ENCODE data around the gene ZFAND4. TPM values are rescaled to one million over a fixed set of nuclear protein-coding genes. Genes with fewer than 3 reads are reported as not detected.

ZFAND4 gene
- total and polyA plus RNA-seq, 9 of the 15 experiments (the other 6 are each of a cell fraction or from before 2014, with no cell fraction given): 0.42 to 3.0 (median 1.5) TPM

DNA sequence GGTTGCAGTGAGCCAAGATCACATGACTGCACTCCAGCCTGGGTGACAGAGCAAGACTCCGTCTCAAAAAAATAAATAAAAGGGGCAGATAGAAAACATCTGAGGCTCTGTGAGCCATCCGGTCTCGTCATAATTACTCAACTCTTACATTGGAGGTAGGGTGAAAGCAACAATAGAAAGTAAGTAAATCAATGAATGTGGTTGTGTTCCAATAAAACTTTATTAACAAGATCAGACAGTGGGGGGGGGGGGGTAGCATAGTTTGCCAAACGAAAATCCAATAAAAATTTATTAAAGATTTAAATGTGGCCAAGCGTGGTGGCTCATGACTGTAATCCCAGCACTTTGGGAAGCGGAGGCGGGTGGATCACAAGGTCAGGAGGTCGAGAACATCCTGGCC lies 2.8 kb upstream of the ZFAND4 start:
- H3K27ac ChIP-seq (ENCODE audit: extremely low read depth, low read depth, low read length): no peak overlapping the region
- H3K79me2 ChIP-seq (ENCODE audit: control insufficient read depth, insufficient read depth, low read length): no peaks in the 10 kb centered on the region
- DNase-seq (ENCODE audit: extremely low read depth in 1 of 4, low spot score in 3 of 4) (no peak), FAIRE-seq (no peak), ATAC-seq (no peak)
- in situ Hi-C loops (cut with MboI) (no loop called here), intact Hi-C loops (cut with micrococcal nuclease) (no loop called here)
- H3K4me1 ChIP-seq (replicated peaks in 1 of 2; ENCODE audit: control insufficient read depth in 2 of 2, insufficient read depth in 2 of 2, low read length in 2 of 2): peaks cover 0 to 12% of the 10 kb centered on the region in 2 experiments; a peak in 2 of 5 replicates
- no peak overlapping the region for H3K4me3 ChIP-seq
- H3K4me2 ChIP-seq (ENCODE audit: insufficient read depth, low read length): no peak overlapping the region
- ChIA-PET CTCF (ENCODE audit: low intra/inter-chr PET ratio) (no interaction called here), POLR2A (no interaction called here)
- H3K27me3 ChIP-seq (ENCODE audit: control insufficient read depth in 2 of 2, insufficient read depth in 2 of 2, low read length in 2 of 2): no peaks in the 10 kb centered on the region
- WGBS (ENCODE audit: insufficient coverage, low coverage, missing lambda C conversion rate): 77% methylated on average over 8 of the region's 8 CpGs
- H3K9me1 ChIP-seq (ENCODE audit: control insufficient read depth, insufficient read depth, low read length): no peaks in the 10 kb centered on the region
- H4K20me1 ChIP-seq (replicated peaks; ENCODE audit: control insufficient read depth, insufficient read depth, low read length): no peaks in the 10 kb centered on the region
- H2AFZ ChIP-seq (ENCODE audit: low read depth, low read length): no peak overlapping the region
- no TSS peak for BruUV-seq (replicated peaks)
- no peaks in the 10 kb centered on the region; the same call in 1 of the 2 replicates for H3K9me3 ChIP-seq (replicated peaks; ENCODE audit: control insufficient read depth, insufficient read depth, low read depth, low read length)
- H3K9ac ChIP-seq (ENCODE audit: insufficient read depth in 1 of 2, low read depth in 2 of 2, low read length in 2 of 2): no peak overlapping the region
- no peaks in the 10 kb centered on the region for H3K36me3 ChIP-seq (ENCODE audit: control insufficient read depth, insufficient read depth, low read length)
- TF ChIP-seq, protein P1, sequence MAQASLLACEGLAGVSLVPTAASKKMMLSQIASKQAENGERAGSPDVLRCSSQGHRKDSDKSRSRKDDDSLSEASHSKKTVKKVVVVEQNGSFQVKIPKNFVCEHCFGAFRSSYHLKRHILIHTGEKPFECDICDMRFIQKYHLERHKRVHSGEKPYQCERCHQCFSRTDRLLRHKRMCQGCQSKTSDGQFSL (CRISPR knock-in tag; IDR thresholded peaks at IDR 0.05): no peak
- TF ChIP-seq, protein P1 (tag; IDR thresholded peaks at IDR 0.05): 0 out of 4 replicates have a peak, but pooled peaks of 1 of the 2 experiments have one; percentile 26
- TF ChIP-seq RAD51 (IDR thresholded peaks at IDR 0.05; ENCODE audit: borderline replicate concordance, low read depth): peak; percentile 31; the same call in 1 of the 2 replicates
- TF ChIP-seq, protein P2, sequence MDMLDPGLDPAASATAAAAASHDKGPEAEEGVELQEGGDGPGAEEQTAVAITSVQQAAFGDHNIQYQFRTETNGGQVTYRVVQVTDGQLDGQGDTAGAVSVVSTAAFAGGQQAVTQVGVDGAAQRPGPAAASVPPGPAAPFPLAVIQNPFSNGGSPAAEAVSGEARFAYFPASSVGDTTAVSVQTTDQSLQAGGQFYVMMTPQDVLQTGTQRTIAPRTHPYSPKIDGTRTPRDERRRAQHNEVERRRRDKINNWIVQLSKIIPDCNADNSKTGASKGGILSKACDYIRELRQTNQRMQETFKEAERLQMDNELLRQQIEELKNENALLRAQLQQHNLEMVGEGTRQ (CRISPR knock-in tag; IDR thresholded peaks at IDR 0.05): peak; percentile 17; the same call in 1 of the 2 replicates
- TF ChIP-seq, protein P3, sequence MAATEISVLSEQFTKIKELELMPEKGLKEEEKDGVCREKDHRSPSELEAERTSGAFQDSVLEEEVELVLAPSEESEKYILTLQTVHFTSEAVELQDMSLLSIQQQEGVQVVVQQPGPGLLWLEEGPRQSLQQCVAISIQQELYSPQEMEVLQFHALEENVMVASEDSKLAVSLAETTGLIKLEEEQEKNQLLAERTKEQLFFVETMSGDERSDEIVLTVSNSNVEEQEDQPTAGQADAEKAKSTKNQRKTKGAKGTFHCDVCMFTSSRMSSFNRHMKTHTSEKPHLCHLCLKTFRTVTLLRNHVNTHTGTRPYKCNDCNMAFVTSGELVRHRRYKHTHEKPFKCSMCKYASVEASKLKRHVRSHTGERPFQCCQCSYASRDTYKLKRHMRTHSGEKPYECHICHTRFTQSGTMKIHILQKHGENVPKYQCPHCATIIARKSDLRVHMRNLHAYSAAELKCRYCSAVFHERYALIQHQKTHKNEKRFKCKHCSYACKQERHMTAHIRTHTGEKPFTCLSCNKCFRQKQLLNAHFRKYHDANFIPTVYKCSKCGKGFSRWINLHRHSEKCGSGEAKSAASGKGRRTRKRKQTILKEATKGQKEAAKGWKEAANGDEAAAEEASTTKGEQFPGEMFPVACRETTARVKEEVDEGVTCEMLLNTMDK (IDR thresholded peaks at IDR 0.05; ENCODE audit: borderline replicate concordance, insufficient read depth, low read depth, low read length, poor library complexity, severe bottlenecking): no peak
- TF ChIP-seq, protein P4, sequence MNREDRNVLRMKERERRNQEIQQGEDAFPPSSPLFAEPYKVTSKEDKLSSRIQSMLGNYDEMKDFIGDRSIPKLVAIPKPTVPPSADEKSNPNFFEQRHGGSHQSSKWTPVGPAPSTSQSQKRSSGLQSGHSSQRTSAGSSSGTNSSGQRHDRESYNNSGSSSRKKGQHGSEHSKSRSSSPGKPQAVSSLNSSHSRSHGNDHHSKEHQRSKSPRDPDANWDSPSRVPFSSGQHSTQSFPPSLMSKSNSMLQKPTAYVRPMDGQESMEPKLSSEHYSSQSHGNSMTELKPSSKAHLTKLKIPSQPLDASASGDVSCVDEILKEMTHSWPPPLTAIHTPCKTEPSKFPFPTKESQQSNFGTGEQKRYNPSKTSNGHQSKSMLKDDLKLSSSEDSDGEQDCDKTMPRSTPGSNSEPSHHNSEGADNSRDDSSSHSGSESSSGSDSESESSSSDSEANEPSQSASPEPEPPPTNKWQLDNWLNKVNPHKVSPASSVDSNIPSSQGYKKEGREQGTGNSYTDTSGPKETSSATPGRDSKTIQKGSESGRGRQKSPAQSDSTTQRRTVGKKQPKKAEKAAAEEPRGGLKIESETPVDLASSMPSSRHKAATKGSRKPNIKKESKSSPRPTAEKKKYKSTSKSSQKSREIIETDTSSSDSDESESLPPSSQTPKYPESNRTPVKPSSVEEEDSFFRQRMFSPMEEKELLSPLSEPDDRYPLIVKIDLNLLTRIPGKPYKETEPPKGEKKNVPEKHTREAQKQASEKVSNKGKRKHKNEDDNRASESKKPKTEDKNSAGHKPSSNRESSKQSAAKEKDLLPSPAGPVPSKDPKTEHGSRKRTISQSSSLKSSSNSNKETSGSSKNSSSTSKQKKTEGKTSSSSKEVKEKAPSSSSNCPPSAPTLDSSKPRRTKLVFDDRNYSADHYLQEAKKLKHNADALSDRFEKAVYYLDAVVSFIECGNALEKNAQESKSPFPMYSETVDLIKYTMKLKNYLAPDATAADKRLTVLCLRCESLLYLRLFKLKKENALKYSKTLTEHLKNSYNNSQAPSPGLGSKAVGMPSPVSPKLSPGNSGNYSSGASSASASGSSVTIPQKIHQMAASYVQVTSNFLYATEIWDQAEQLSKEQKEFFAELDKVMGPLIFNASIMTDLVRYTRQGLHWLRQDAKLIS (CRISPR knock-in tag; IDR thresholded peaks at IDR 0.05): no peak
